ENCODE data around the gene NTM.

NTM gene

DNA sequence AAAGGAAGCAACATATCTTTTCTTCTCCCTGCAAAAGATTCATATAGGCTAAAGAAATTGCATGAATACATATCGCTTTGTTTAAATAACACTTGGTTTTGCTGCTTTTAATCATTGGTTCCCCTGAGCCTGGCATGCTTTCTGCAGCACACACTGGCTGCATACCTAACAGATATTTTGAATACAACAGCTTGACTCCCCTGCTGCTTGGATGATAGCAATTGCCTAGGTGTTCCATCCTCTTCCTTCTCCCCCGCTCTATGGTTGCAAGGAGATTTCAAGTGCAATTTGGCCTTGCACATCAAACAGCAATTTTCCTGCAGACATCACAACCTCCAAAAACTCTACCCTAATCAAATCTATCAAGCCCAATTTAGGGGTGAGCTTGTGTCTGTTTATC, 430.0 kb downstream of the NTM start:
- no peak overlapping the region for H3K27ac ChIP-seq
- TF ChIP-seq, protein P1, sequence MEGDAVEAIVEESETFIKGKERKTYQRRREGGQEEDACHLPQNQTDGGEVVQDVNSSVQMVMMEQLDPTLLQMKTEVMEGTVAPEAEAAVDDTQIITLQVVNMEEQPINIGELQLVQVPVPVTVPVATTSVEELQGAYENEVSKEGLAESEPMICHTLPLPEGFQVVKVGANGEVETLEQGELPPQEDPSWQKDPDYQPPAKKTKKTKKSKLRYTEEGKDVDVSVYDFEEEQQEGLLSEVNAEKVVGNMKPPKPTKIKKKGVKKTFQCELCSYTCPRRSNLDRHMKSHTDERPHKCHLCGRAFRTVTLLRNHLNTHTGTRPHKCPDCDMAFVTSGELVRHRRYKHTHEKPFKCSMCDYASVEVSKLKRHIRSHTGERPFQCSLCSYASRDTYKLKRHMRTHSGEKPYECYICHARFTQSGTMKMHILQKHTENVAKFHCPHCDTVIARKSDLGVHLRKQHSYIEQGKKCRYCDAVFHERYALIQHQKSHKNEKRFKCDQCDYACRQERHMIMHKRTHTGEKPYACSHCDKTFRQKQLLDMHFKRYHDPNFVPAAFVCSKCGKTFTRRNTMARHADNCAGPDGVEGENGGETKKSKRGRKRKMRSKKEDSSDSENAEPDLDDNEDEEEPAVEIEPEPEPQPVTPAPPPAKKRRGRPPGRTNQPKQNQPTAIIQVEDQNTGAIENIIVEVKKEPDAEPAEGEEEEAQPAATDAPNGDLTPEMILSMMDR (conservative IDR thresholded peaks at IDR 0.05): no peak

DNA sequence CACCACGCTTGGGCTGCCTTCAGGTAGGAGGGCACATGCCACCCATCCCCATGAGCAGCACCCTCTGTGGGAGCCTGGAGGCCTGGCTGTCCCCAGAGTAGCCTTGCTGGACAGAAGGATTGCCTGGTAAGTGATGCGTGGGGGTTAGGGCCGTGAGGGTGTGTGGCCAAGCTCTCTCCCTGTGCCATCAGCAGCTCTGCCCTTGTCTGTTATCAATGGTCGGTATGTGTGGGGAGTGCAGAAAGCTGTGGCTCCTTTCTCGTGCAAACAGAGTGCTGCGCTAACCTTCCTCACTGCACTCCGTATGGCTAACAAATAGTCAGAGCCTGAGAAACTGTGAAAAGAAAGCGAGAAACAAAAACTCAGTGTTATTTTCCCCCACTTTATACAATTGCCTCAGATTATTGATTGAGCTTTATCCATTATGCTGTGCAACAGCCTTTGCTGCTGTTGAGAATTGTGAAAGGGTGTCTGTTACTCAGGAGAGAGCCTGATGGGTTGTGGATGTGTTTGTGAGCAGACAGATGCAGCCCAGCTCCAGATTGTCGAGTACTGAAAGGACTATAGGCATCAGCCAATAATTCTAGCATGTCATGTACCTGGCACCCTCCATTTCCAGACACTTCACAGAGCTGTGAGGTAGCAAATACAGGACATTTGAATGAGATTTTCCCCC, 432.2 kb downstream of the NTM start:
- no peak overlapping the region for H3K27ac ChIP-seq
- TF ChIP-seq, protein P1 (conservative IDR thresholded peaks at IDR 0.05): no peak

DNA sequence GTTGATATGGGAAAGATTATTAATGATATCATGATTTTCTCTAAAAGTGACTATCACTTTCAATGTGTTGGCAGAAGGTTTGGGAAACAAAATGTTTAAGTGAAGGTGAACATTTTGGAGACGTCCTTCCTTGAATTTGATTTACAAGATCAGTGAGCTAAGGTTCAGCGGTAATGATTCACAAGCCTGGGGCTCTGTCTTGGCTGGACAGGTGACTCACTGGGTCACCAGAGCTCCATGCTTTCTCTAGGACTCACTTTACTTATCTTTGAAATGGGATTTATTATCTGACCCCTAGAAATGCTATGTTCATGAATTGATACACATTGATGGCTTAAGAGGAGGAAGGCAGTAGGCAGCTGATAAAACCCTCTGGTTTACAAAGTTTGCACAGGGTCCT, 437.5 kb downstream of the NTM start:
- TF ChIP-seq, protein P1 (conservative IDR thresholded peaks at IDR 0.05): no peak
- H3K27ac ChIP-seq: no peak overlapping the region

DNA sequence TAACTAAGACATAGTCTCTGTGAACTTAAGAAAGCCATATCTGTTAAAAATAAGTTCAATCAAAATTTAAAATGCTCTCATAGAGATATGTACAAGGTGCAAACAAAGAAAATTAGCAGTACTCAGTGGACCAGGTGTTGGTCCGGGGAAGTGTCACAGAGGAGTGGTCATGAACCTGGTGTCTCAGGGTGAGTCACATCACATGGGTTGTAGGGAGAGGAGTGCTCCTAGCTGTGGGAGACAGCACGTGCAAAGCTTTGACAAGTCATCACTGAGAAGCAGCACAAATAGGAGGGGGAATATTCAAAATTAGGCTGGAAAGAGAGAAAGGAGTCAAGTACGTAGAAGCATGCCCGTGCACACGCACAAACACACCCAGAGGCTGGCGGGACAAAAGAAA, 438.1 kb downstream of the NTM start:
- TF ChIP-seq, protein P1 (conservative IDR thresholded peaks at IDR 0.05): no peak

DNA sequence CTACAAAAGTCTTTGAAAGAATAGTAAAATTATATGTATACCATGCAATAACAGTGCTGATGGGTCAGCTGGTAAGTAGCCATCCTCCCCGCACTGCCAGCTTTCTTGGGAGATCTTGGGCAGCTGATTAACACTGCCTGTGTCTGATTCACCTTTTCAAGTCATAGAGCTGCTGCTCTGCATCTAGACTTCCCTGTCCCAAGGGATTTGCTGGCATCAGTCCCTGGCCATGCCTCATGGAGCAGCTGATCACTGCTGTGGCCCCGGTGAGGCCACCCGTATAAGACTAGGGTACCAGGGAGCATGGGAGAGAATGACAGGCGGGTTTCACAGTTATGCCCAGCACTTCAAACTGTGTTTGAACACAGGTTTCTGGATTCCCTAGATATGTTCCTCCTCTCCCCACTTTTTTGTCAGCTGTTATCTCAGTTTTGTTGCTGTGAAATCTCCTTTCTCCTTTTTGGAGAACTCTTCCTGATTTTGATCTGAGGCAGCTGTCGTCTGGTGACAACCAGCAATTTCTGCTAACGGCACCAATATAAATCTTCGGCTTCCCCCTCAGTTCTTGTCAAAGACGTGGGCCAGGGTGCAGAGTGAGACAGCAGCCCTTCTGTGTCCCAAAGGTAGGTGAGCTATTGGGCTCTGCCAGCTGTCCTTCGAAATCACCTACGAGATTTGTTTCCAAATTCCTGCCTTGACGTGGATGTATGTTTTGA, 438.9 kb downstream of the NTM start:
- H3K27ac ChIP-seq: no peak overlapping the region
- TF ChIP-seq, protein P1 (conservative IDR thresholded peaks at IDR 0.05): no peak

More for the DNA sequence above, 438.1 kb downstream of the NTM start:
- H3K27ac ChIP-seq: no peak overlapping the region

DNA sequence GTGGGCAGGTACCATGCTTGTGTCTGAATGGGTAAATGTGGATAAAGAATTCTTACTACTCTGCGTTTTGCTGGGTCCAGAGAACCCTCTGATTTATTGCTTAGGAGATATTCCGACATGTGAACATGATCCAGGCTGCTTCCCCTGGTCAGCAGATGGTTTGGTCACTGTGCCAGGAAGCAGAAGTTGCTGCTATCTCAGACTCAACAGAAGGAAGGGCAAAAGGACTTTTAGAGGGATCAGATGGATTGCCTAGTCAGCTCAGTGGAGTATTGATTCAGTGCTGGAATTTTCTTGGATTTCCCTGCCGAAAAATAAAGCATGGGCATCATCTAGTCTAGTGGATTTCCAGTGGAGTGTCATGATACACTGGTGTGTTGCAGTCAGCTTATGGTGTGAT, 440.1 kb downstream of the NTM start:
- TF ChIP-seq, protein P1 (conservative IDR thresholded peaks at IDR 0.05): no peak
- H3K27ac ChIP-seq: no peak overlapping the region

DNA sequence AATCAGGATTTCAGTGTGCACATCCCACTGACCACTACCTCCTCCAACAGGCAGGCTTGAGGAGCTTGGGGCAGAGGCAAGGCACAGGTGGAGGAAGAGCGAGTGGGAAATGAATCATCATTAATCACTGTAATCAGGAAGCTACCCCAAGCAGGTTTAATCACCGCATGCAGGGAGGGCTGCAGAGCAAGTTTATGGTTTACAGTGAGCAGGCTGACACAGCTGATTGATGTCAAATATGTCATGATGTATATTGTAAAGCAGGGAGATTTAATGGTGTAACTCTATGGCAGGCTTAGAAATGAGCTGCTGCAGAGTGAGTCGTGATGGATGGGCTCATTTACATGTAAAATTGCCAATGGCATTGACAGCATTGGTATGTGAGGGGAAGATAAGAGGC, 441.0 kb downstream of the NTM start:
- no peak overlapping the region for H3K27ac ChIP-seq
- TF ChIP-seq, protein P1 (conservative IDR thresholded peaks at IDR 0.05): no peak

All from VCaP (cell line).